GM12865 (cell line): ENCODE measurements around the gene VGLL4.
"Not testable (repeated sequence)": the region's sequence is repeated elsewhere in the genome, so short reads cannot be mapped to it uniquely, and the experiment has no call there.

ENCODE experiments used
- DNase-seq: peaks from one replicate; pipeline ENCODE4 v3.0.0; 2010; ENCODE audit warnings: low read depth
- H3K4me3 ChIP-seq: 2 replicates; pipeline ENCODE4 v1.5.1; 2011; ENCODE audit warnings: mild to moderate bottlenecking, low read depth, low read length, control low read depth
- CTCF ChIP-seq: IDR thresholded peaks from 2 replicates; pipeline ENCODE4 v1.5.1; 2011; ENCODE audit warnings: low read length, control low read depth, low read depth, inconsistent platforms; ENCODE audit not compliant: insufficient read depth; ENCODE audit errors: missing control alignments

The VGLL4 gene

GRCh38 chr3:11643605-11644087 is at the start of gene VGLL4:
VGLL4 (minus strand) TSS chr3:11643915; CDS start chr3:11643518, 397 bp downstream.
- TF ChIP-seq CTCF: no peak
- peak within 1 kb of the TSS; percentile 81 for H3K4me3 ChIP-seq
- DNase-seq: peak; percentile 84

- no peak for TF ChIP-seq CTCF
- no peak overlapping the region for H3K4me3 ChIP-seq
- no peak for DNase-seq
These were observed 48.8 kb upstream of the VGLL4 start for GRCh38 chr3:11692532-11692813.

GRCh38 chr3:11691767-11692531 is 48.2 kb upstream of the VGLL4 start:
- no peak overlapping the region for H3K4me3 ChIP-seq
- no peak for TF ChIP-seq CTCF
- DNase-seq: no peak

- no peak for TF ChIP-seq CTCF
- H3K4me3 ChIP-seq: no peak overlapping the region
- no peak for DNase-seq
These were observed 47.4 kb upstream of the VGLL4 start for GRCh38 chr3:11690863-11691766.

- no peak overlapping the region for H3K4me3 ChIP-seq
- no peak for TF ChIP-seq CTCF
- no peak for DNase-seq
These were observed 46.0 kb upstream of the VGLL4 start for GRCh38 chr3:11689749-11690148.

GRCh38 chr3:11684980-11685379 is 41.3 kb upstream of the VGLL4 start:
- H3K4me3 ChIP-seq, DNase-seq: not testable (repeated sequence)

- no peak for DNase-seq
- H3K4me3 ChIP-seq: no peak overlapping the region
- TF ChIP-seq CTCF: no peak
These were observed 36.8 kb upstream of the VGLL4 start for GRCh38 chr3:11680509-11680908.
